ENCODE results near the gene LRRC32.

Gene LRRC32

DNA sequence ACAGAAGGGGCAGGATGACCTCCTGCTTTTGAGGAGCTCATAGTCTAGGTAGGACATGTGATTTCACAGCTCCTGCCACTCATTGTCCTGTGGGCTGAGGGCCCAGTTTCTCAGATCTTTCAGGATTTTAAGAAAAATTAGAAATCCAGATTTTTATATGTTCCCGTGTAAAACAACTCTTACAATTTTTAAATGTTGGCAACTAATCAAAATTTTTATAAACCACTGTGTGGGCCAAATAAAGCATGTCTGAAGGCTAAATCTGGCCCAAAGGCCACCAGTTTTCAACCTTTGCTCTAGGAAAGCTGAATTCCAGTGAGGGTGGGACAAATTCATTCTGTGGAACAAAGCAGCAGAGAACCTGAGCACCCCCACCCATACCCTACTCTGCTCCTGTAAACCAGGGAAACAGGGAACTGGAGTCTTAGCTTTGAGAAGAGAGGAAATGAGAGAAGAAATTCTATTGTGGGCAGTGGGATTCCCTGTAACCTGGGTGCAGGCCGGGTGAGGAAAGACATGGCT is 20.6 kb downstream of the LRRC32 start:
- Histone ChIP-seq H3K9ac (ENCODE audit: low read length) (no peak overlapping the region), H3K4me3 (ENCODE audit: insufficient read depth, low read length, poor library complexity, severe bottlenecking) (no peak overlapping the region), H3K4me2 (ENCODE audit: low read depth, low read length, poor library complexity, severe bottlenecking) (no peak overlapping the region), H3K79me2 (ENCODE audit: insufficient read depth, low read length) (no peaks in the 10 kb centered on the region), H3K27me3 (ENCODE audit: low read length) (no peaks in the 10 kb centered on the region), H3K9me3 (ENCODE audit: insufficient read depth, low read length) (peaks cover 12% of the 10 kb centered on the region; the same call in 1 of the 2 replicates), H3K9me2 (replicated peaks; ENCODE audit: insufficient read depth, low read length) (no peaks in the 10 kb centered on the region), H3K36me3 (ENCODE audit: low read length) (peaks cover 5% of the 10 kb centered on the region; the same call in 1 of the 2 replicates), H3K27ac (ENCODE audit: low read depth, low read length) (no peak overlapping the region), H3F3A (ENCODE audit: insufficient read depth) (no peaks in the 10 kb centered on the region), H4K20me1 (ENCODE audit: low read depth, low read length) (no peaks in the 10 kb centered on the region), H2AFZ (ENCODE audit: low read depth, low read length, severe bottlenecking) (no peak overlapping the region)
- no peak for TF ChIP-seq EZH2phosphoT487 (conservative IDR thresholded peaks at IDR 0.05; ENCODE audit: low read length)

DNA sequence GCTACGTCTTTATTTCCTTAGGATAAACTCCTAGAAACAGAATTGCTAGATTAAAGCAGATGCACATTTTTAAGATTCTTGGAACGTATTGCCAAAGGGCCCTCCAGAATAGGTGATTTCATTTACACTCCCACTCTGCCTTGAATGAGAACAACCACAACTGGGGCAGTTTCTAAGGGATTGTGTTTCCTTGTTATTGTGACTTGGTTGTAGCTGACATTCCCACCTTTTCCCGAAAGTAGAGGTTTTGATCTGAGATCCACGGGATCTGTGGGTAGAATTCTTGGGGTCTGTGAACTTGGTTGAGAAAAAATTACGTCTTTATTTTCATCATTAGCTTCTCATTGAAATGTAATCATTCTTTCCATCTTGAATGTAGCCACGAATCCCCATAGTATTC is 21.5 kb downstream of the LRRC32 start:
- Histone ChIP-seq H3K4me3 (ENCODE audit: insufficient read depth, low read length, poor library complexity, severe bottlenecking) (no peak overlapping the region), H2AFZ (ENCODE audit: low read depth, low read length, severe bottlenecking) (no peak overlapping the region), H3K4me2 (ENCODE audit: low read depth, low read length, poor library complexity, severe bottlenecking) (no peak overlapping the region), H4K20me1 (ENCODE audit: low read depth, low read length) (no peaks in the 10 kb centered on the region), H3K79me2 (ENCODE audit: insufficient read depth, low read length) (no peaks in the 10 kb centered on the region), H3K9ac (ENCODE audit: low read length) (no peak overlapping the region), H3K27me3 (ENCODE audit: low read length) (no peaks in the 10 kb centered on the region), H3K9me3 (ENCODE audit: insufficient read depth, low read length) (peaks cover 12% of the 10 kb centered on the region; the same call in 1 of the 2 replicates), H3K27ac (ENCODE audit: low read depth, low read length) (no peak overlapping the region), H3K36me3 (ENCODE audit: low read length) (peaks cover 5% of the 10 kb centered on the region; the same call in 1 of the 2 replicates), H3F3A (ENCODE audit: insufficient read depth) (no peaks in the 10 kb centered on the region), H3K9me2 (replicated peaks; ENCODE audit: insufficient read depth, low read length) (no peaks in the 10 kb centered on the region)
- no peak for TF ChIP-seq EZH2phosphoT487 (conservative IDR thresholded peaks at IDR 0.05; ENCODE audit: low read length)
- TF ChIP-seq, protein P1, sequence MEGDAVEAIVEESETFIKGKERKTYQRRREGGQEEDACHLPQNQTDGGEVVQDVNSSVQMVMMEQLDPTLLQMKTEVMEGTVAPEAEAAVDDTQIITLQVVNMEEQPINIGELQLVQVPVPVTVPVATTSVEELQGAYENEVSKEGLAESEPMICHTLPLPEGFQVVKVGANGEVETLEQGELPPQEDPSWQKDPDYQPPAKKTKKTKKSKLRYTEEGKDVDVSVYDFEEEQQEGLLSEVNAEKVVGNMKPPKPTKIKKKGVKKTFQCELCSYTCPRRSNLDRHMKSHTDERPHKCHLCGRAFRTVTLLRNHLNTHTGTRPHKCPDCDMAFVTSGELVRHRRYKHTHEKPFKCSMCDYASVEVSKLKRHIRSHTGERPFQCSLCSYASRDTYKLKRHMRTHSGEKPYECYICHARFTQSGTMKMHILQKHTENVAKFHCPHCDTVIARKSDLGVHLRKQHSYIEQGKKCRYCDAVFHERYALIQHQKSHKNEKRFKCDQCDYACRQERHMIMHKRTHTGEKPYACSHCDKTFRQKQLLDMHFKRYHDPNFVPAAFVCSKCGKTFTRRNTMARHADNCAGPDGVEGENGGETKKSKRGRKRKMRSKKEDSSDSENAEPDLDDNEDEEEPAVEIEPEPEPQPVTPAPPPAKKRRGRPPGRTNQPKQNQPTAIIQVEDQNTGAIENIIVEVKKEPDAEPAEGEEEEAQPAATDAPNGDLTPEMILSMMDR (IDR thresholded peaks at IDR 0.05; ENCODE audit: insufficient read depth, low read length, poor library complexity, severe bottlenecking): no peak

DNA sequence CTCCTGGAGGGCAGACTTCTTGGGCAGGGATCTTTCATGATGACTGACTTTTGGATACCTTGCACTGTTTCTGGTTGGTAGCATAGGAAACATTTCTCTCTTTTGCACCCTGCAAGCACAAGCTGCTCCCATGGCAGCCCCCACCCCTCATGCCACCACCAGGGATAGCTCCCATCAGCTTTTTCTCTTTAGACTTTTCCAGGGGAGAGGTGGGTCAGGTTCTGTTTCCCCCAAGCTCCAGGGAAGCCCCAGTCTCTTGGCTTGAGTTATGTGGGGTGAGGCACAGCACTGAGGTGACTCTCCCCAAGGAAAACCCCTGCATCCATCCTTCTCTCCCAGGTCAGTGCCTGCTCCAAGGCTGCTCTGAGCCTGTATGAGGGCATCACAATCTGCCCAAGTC is 22.5 kb downstream of the LRRC32 start:
- peaks cover 12% of the 10 kb centered on the region; the same call in 1 of the 2 replicates for H3K9me3 ChIP-seq (ENCODE audit: insufficient read depth, low read length)
- H3K27me3 ChIP-seq (ENCODE audit: low read length): no peaks in the 10 kb centered on the region

More for the DNA sequence above, 22.5 kb downstream of the LRRC32 start:
- Histone ChIP-seq H3K79me2 (ENCODE audit: insufficient read depth, low read length) (no peaks in the 10 kb centered on the region), H3F3A (ENCODE audit: insufficient read depth) (no peaks in the 10 kb centered on the region), H2AFZ (ENCODE audit: low read depth, low read length, severe bottlenecking) (no peak overlapping the region), H3K9me2 (replicated peaks; ENCODE audit: insufficient read depth, low read length) (no peaks in the 10 kb centered on the region), H3K4me2 (ENCODE audit: low read depth, low read length, poor library complexity, severe bottlenecking) (no peak overlapping the region), H3K9ac (ENCODE audit: low read length) (no peak overlapping the region), H4K20me1 (ENCODE audit: low read depth, low read length) (no peaks in the 10 kb centered on the region), H3K27ac (ENCODE audit: low read depth, low read length) (no peak overlapping the region), H3K4me3 (ENCODE audit: insufficient read depth, low read length, poor library complexity, severe bottlenecking) (no peak overlapping the region), H3K36me3 (ENCODE audit: low read length) (peaks cover 5% of the 10 kb centered on the region; the same call in 1 of the 2 replicates)
- TF ChIP-seq, protein P1 (IDR thresholded peaks at IDR 0.05; ENCODE audit: insufficient read depth, low read length, poor library complexity, severe bottlenecking): no peak
- TF ChIP-seq EZH2phosphoT487 (conservative IDR thresholded peaks at IDR 0.05; ENCODE audit: low read length): no peak
